Stimulated activated CD4-positive, alpha-beta T cell treated with anti-CD3 and anti-CD28 coated beads, Interleukin-2, amount 100 ng/mL, for 24 hours (primary cell): ENCODE measurements around the gene TIMP2.

Experiments
- DNase-seq, 2 donors: peaks; one replicate each; pipeline ENCODE4 v3.0.0-alpha.2; 2020

Gene TIMP2

DNA sequence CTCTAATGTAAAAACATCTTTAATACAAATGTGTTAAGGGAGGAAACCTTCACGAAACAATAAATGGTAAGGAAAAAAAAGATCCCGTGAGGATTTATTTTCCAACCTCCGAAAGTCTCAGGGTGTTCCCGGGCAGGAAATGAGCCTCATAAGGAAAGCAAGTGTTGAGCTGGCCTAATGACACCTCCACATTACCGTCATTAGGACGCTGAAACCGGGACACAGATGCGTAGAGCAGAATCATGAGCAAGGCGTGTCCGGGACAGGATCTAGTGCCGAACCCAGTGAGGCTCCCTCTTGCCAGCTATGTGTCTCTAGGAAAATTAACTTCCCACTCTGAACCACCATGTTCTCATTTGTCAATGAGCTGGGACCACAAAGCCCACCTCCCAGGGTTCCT, 120.4 kb downstream of the TIMP2 start:
- DNase-seq: no peak

DNA sequence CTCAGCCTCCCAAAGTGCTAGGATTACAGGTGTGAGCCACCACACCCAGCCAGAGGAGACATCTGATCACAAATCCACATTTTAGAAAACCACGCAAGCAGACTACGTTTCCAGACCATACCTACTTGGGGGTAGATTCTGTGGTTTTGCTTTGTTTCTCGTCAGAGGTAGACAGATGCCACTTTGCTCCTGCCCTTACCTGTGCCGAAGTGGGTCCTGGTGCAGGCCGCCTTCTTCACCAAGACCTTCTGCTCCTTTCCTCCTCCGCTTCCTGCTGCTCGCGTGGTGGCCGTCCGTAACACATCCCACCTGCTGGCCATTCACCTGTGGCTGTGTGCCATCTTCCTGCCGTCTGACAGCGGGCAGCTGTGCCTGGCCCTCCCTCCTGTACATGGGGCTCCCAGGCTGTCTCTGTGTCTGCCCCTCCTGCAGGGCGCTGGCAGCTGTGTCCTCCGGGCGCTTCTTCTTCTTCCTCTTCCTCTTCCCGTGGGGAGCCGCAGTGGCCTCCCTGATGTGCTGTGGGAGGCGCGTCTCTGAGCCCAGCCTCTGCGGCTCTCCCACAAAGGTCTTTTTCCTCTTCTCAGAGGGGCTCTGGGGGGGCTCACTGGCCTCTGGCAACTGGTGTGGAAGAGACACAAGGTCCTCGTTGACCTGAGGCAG, 121.9 kb downstream of the TIMP2 start:
- no peak for DNase-seq
